Putamen (tissue), 1 donor: ENCODE data around the gene TC2N.
"Not testable (repeated sequence)": the region's sequence is repeated elsewhere in the genome, so short reads cannot be mapped to it uniquely, and the experiment has no call there.

Experiments
- DNase-seq: peaks from one replicate; pipeline ENCODE4 v3.0.0-alpha.2; 2016; ENCODE audit warnings: low spot score

The TC2N gene

DNA sequence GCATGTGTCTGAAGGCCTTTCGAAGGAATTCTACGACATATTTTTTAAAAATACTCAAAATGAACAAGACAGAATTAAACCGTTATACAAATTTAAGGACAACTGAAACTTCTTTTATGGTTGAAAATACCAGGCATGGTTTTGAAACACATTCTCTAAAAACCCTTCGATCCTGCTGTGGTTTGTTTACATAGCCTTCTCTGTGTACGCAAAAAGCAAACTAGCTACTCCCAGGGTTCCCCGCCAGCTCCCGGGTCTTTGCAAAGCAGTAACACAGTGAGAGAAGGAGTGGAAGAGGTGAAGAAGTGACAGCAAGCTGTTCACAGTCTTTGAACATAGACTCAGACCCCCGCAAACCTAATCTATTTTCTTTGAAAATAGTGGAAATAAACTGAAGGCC is 2.2 kb upstream of the TC2N start:
- DNase-seq, result no peak

DNA sequence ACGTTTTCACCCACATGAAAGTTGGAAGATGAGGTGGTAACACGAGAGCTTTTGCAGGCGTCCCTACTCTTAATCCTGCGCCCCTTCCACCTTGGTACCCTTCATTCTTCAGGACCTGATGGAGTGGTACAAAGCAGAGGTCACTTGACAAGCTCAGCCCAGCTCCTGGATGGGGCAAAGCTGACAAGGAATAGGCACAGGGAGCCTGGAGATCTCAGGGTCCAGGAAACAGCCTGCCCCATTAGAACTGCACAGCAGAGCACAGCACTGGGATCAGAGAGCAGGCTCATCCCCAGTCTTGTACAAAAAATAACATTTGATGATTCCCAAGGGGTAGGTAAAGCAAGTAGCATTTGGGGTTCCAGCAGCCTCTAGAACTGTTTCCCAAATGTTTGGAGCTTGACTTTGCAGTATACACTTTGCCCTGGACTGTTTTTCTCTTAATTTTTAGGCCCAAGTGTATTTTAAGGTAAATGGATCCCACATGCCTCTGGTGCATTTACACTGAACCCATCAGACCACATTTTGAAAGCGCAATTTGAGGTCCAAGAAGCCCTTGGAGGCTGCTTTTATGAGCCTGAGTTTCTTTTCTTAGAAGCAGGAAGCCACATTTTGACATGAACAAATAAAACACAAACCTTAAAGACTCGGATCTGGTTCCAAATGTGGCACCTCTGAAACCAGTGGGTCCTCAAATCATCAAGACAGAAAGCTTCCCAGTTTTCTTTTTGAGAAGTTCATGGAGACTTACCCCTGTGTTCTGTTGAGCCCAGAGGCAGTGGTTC is 633 bp downstream of the TC2N start:
- DNase-seq, result no peak

DNA sequence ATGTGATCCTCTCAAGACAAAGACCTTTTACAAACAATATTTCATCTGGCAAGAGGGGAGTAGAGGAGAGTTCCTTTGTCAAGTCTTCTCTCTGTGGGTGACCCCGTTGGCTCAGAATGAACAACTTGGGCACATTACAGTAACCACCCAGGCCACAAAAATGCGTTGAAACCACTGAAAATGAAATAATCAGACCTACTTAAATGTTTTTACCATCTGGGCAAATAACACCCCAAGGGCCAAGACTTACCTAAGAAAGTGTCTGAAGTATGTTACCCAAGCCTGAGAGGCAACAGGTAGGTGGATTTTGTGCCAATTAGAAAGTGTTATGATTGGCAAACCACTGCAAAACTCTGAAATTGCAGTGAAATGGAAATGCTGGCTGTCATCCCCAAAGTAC is 1.3 kb downstream of the TC2N start:
- DNase-seq, result no peak

DNA sequence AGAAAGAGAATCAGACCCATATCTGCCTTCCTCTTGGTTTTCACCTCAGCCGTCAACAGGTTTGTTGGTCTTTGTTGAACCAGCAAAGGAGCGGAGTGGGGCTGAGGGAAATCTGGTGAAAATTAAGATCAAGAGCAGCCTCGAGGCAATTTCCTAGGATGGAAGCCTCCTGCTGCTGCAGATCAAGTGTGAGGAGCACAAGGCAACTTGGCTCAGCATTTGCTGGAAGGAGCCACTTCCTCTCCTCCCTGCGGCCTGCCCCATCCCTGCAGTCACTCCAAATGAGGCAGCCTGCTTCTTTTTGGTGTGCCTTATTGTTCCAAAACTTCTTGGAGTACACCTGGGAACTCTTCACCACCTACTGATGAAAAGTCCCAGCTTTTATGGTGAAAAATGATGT is 4.9 kb downstream of the TC2N start:
- DNase-seq, result no peak

DNA sequence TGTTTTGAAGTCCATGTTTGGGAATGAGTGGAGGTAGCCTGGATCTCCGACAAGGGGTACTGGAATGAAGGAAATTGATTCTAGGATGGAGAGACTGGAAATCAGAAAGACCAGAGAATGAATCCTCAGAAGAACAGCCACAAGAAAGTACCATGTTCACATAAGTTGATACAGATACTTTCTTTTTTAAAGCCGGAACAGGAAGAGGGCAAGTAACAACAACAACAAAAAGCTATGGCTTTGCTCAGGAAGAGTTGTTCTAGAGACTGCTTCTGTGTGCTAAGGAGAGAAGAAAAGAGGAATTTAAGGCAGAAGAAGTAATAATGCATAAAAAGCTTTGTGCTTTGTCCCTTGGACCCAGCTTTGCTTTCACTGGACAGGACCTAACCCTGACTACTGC is 6.2 kb downstream of the TC2N start:
- no peak for DNase-seq

DNA sequence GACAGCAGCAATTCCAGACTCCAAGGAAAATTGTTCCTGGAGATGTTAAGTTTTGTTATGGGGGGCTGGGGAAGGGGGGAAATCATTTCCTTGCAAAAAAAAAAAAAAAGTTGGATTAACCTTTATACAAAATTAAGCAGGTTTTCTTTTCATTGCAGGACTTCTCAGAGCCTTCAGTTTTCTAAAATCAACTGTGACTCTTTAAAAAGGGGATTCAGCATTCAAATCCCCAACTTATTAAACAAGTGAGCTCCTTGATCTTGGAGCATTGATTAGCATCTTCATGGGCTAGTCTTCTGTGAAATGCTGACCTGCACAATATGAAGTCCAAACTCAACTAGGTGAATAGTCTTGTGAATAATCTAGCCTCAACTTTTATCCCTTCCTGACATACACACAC is 7.1 kb downstream of the TC2N start:
- DNase-seq, result no peak

DNA sequence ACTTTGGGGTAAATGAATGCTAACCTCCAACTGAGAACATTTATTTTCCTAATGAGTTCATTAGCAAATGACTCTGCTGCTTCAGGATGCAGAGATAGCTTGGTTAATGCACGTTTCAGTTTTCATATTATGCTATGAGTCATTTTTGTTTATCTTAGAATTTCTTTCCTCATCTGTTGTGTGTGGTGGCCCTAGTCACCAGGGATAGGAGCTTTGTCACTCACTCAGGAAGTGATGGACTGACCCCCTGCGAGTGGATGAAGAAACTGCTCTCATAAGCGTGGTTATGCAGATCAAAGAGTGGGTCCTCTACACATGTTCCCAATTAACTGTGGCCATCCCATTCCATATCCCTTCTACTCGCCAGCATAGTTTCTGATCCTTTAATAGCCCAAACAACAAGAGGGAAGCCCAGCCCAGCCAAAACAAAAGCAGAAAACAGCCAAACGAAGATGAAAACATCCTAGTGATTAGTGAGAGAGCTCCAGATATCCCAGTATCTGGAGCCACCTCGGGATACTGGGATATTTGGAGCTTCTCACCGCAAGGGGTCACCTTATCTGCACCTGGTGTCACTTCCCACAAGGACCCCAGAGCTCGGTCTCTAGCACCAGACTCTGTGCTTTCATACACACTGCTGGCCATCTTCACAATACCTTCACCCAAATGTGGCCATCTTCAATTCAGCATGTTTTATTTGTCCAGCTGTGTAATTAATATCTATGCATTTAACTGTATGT is 8.6 kb downstream of the TC2N start:
- DNase-seq, result no peak

DNA sequence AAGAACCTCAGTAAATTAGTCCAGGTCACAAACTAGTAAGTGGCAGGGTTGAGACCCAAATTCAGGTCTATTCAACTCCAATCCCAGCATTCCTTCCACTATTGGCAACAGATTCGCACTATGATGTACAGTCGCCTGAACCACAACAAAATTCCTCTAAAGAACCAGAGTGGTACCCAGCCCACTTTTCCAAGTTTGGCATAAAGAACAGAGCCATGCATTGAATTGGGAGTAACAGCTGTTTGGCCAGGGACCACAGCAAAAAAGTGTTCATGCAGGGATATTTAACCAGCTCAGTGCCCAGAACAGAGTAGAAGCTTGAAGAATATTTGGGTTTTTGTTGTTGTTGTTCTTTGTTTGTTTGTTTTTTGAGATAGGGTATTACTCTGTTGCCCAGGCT is 9.7 kb downstream of the TC2N start:
- no peak for DNase-seq

DNA sequence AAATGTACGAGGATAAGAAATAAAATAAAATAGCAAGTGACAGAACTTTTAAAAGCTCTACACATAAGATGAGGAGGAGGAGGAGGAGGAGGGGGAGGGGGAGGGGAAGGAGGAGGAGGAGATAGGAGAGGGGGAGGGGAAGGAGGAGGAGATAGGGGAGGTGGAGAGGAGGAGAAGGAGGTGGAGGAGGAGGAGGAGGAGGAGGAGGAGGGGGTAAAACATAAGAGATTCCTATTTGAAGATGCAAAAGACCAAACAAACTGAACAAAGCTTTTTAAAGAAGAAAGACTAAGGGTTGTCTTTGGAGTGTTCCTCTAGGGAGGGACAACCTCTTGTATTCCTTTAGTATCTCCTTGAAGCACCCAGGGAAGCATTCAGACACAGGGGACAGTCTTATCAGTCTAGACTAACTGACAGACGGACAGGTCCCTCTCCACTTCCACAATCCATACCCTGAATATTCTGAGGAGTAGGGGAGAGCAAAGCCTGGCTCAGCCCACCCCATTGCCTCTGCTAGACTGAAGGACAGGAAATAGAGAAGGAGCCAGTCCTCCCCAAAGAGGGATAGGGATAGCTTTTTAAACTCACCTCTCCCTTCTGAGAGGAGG is 12.9 kb downstream of the TC2N start:
- DNase-seq, result no peak

DNA sequence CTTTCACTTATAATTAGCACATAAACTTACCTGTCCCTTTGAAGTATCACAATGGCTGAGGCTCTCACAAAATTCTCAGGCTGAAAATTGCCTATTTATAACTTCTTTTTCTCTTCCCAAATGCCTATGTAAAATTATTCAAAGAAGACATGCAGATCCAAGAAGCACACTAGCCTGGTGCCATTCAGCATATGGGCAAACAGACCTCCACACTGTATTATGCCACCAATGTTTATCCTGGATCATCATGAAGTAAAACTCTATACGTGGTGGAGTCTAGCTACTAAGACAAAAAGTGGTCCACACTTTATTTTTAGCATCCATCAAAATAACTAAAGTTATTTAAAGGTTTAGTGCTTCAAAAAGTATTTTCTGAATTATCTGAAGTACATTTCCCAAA is 15.8 kb downstream of the TC2N start:
- no peak for DNase-seq

DNA sequence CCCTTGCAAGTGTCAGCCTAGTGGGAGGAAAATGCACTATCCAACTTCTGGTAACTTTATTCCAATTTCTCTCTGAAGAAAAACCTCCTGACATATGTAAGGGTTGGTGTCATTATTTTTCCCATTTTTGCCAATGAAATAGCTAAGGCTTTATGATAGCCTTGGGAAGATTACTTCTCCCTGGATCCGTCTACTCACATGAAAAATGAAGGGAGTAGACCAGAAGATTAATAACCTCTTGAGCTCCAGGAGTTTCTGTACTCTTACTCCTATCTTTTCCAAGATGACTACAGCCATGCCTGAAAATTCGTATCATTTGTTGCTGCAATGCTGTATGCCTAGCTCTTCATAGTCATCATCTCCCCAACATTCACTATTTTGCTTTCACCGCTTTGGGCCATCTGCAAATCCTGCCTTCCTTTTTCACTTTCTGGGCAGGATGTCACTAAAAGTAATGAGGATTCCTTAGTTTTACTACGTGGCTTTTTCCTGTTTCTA is 18.8 kb downstream of the TC2N start:
- DNase-seq, result no peak

DNA sequence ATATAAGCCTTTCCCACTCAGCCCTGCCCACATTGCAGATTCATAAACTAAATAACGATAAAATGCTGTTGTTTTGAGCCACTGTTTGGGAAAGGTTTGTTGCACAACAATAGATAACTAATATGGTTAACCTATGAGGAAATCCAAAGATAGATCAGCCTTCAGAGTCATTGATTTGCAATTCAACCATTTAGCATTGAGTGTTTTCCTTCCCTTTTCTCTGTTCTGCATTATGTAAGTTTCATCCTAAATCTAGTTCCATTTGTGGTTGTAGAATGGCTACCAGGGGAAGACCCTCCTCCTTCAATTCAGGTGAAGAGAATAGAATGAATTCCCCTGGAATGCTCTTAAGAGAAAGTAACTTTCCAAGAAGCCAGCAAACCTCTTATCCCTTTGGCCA is 19.6 kb downstream of the TC2N start:
- DNase-seq, result no peak

DNA sequence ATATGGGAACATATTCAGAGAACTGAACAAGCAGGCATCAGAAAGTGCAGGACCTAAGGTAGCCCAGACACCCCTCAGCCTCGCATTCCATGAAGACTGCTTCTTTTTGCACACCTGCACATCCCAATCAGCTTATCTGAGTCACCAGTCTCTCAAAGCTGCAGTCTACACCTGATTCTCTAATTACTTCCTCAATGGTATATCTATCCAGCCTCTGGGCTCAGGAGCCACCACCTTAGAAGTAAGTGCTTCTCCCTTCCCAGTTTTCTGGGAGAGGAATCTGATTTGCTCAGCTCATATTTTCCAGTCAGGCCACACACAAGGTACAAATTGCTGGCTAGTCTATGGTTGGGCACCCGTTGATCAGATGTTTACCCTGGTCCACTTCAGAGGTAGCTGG is 21.7 kb downstream of the TC2N start:
- DNase-seq, result no peak

DNA sequence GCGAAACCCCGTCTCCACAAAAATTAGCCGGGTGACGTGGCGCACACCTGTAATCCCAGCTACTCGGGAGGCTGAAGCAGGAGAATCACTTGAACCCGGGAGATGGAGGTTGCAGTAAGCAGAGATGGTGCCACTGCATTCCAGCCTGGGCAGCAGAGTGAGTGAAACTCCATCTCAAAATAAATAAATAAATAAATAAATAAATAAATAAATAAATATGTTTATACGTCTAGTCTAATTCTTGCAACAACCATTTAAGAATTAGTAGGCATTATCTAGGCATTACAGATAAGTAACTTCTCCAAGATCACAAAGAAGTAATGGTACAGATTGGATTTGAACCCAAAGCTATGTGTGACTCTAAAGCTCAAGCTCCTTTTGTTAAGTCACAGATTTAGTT is 22.3 kb downstream of the TC2N start:
- not testable (repeated sequence) for DNase-seq

DNA sequence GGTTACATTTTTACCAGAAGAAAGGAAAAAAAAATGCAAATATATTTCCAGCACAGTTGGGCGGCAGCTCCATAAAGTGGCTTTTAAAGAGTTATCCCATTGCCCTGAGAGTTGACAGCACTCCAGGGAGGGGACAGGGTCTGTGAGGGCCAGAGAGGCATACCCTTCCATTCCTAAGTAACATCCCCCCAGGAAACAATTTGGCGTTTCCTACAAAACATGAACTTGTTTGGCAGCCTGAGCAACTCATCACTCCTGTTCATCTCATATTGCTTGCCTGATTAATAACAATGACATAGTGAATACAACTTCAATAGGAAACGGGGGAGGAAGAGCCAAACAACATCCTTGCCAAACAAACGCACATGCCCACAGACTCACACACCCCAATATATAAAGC is 23.3 kb downstream of the TC2N start:
- DNase-seq, result no peak

DNA sequence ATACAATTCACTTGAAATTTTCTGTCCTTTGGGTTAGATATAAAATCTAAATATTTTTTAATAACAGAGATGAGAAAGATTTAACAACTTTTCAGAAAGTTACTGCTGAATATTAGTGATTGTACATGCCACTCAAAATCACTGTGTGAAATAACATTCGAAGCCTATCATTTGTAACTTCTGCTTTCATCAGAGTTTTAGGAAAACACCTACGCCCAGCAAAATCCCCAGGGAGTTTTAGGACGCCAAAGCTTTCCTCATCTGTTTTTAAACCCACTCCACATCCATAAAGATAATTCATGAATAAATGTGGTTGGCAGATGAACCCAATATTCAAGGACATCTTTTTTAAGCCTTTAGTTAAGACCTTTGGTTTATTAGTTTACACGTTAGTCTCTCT is 23.9 kb downstream of the TC2N start:
- no peak for DNase-seq

DNA sequence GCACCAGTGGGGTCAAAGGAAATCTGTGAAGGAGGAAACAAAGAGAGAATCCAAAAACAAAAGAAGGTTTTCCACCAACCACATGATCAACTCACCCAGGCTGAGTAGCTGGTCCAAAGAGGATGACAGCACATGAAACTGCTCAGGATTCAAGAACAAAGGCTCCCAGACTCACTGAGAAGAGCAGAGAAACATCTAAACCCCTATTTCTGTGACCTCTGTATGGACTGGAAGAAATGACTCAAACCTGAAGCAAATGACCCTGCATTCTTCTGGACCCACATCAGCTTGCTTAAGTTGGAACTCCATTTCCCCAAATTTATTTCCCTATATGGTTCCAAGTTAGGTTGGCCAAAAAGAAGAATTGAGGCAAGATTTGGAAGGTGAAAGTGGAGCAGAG is 26.3 kb downstream of the TC2N start:
- DNase-seq, result no peak

DNA sequence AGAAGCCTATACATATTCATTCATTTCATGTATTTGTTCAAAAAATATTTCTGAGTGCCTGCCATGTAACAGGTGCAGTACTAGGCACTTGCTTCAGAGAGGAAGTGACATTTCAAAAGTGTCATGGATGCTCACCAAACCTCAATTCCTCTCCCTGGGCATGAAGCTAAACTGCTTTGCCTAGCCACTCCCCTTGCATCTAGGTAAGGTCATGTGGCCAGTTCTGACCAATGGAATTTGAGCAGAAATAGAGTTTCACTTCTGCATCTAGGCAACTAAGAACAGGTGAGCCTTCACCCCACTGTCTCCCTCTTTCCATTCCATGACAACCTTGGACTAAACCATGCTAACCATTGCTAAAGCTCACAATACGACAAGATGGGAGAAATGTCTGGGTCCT is 27.6 kb downstream of the TC2N start:
- DNase-seq, result no peak

DNA sequence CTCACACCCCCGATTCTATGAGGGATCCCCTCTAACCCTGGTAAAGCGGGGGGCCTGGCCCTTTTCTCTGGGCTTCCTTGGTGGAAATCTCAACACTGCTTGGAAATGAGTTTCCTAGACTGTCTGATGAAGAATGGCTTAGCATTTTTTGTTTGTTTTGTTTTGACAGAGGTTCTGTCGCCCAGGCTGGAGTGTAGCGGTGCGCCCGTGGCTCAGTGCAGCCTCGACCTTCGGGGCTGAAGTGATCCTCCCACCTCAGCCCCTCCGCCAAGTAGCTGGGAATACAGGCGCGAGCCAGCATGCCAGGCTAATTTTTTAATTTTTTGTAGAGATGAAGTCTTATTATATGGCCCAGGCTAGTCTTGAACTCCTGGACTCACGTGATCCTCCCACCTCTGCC is 30.3 kb downstream of the TC2N start:
- no peak for DNase-seq

DNA sequence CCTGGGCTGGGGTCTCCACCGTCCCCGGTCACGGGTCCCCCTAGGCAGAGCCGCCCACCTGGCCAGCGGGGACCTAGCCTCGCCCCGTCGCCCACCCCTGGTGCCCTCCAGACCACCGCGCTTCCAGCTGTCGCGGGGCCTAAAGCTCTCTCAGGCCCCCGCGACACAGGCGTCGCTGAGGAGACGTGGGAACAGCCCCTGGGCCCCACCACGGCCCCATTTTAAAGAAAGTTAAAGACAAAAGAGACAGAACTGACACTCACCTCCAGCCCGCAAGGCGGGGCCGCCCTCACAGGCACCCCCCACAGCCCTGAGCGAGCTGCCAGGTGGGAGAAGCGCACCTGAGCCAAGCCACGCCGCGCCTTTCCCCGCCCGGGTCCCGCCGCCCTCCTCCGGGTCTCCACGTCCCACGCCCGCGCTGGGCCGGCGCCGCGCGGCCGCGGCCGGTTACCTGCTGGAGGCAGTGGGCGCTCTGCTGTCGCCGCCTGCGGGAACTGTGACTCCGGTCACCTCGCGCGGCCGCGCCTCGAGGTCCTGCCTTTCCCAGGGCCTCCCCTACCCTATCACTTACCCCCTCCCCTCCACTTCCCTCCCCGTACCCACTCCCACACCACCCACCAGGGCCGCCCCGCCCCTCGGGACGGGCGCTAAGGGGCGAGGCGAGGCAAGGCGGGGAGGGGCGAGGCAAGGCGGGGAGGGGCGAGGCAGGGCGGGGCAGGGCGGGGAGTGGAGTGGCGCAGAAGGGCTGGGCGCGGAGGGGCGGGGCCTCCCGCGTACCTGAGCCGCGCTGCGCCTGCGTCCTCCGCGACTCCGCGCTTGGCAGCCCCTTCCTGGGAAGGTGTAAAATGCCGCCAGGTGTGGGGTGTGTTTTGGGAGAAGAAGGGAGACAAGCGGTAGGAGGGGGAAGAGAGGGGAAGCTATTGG is 31.2 kb downstream of the TC2N start:
- DNase-seq, result no peak

DNA sequence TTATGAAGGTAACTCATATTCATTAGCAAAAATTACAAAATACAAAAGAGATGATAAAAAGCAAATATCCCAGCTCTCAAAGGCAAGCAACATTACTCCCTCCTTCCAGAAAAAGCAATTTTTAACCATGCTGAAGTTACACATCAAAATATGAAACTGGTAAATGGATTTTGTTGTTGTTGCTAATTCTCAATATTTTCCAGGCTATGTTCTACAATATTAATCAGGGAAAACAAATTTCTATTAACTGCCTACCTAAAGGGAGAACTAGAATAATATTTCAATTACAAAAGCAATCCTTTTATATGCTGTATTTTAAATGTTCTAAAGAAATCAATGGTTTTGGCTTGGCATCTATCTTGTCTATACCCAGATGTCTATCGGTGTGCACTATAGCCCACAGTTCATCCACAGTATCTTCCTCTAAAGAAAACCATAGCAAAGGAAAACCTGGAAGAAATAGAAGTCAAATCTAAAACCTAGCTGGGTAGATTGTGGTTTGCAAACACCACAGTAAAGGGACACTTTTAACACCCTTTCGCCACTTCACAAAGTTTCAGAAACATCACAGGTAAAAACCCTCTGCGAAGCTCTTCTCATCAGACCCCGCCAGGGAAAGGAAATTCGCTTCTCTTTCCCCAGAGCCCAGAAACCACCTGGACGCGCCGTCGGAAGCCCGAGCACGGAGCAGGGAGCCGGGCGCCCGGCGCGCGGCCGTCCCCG is 32.0 kb downstream of the TC2N start:
- DNase-seq, result no peak
